ENCODE results near the gene SMAD6. TPM values are rescaled to one million over a fixed set of nuclear protein-coding genes. Genes with fewer than 3 reads are reported as not detected.

Gene SMAD6
- total RNA-seq, 1 experiment from 2014 or later: 6.6 TPM

GRCh38 chr15:66662522-66662921, 39.5 kb upstream of the SMAD6 start:
- ATAC-seq (no peak), DNase-seq (ENCODE audit: low read depth, low spot score) (no peak)
- ChIA-PET CTCF (interaction anchor here (1.3 kb wide), 1 partner anchor 190 kb away, joined by 3 read pairs; no protein-coding TSS in a partner anchor), RAD21 (ENCODE audit: low non-redundant PET in 1 of 2, low total read pairs in 2 of 2, uncharacterized antibody in 2 of 2, unreplicated experiment in 2 of 2) (no interaction called here), POLR2A (no interaction called here)
- H3K9me3 ChIP-seq (ENCODE audit: control insufficient read depth in 1 of 2, insufficient read depth in 1 of 2, low read depth in 1 of 2, low read length in 2 of 2): no peaks in the 10 kb centered on the region
- no TSS peak for BruUV-seq (replicated peaks)
- no peaks in the 10 kb centered on the region for H3K36me3 ChIP-seq (ENCODE audit: control insufficient read depth in 1 of 2, insufficient read depth in 2 of 2, low read length in 2 of 2)
- no peaks in the 10 kb centered on the region for H4K20me1 ChIP-seq (ENCODE audit: insufficient read depth)
- H3K4me3 ChIP-seq (replicated peaks in 1 of 2; ENCODE audit: low read depth in 1 of 2, low read length in 2 of 2): no peak overlapping the region
- H3K4me1 ChIP-seq (ENCODE audit: control insufficient read depth in 1 of 2, insufficient read depth in 2 of 2, low read length in 2 of 2): no peaks in the 10 kb centered on the region
- no peak overlapping the region for H3K4me2 ChIP-seq (ENCODE audit: low read length)
- intact Hi-C loops (cut with micrococcal nuclease): no loop called here
- H3K9ac ChIP-seq (ENCODE audit: low read length): no peak overlapping the region
- no peak overlapping the region for H3K27ac ChIP-seq (ENCODE audit: low read depth, low read length)
- H3K27me3 ChIP-seq (ENCODE audit: insufficient read depth, low read length): no peaks in the 10 kb centered on the region
- no peaks in the 10 kb centered on the region for H3K9me2 ChIP-seq (ENCODE audit: insufficient read depth)
- H3K79me2 ChIP-seq (ENCODE audit: insufficient read depth, low read length): no peaks in the 10 kb centered on the region
- TF ChIP-seq ZBTB33 (IDR thresholded peaks at IDR 0.05; ENCODE audit: extremely low read depth, insufficient replicate concordance, low read length): no peak
- no peak for TF ChIP-seq SP1 (IDR thresholded peaks at IDR 0.05; ENCODE audit: low read depth)
- no peak for TF ChIP-seq MAX (IDR thresholded peaks at IDR 0.05)
- TF ChIP-seq REST (IDR thresholded peaks at IDR 0.05; ENCODE audit: low read depth): no peak
- TF ChIP-seq YY1 (IDR thresholded peaks at IDR 0.05; ENCODE audit: extremely low read depth, insufficient replicate concordance, low read depth, low read length): no peak
- no peak for TF ChIP-seq ATF3 (IDR thresholded peaks at IDR 0.05)
- no peak for TF ChIP-seq CEBPB (IDR thresholded peaks at IDR 0.05; ENCODE audit: low read depth)
- no peak for TF ChIP-seq POLR2A (IDR thresholded peaks at IDR 0.05; ENCODE audit: borderline replicate concordance, extremely low read depth, insufficient read depth, insufficient read length)
- TF ChIP-seq JUND (IDR thresholded peaks at IDR 0.05): no peak
- TF ChIP-seq TCF7L2 (IDR thresholded peaks at IDR 0.05; ENCODE audit: borderline replicate concordance, extremely low read depth, insufficient read depth, insufficient read length): no peak
- TF ChIP-seq SRF (IDR thresholded peaks at IDR 0.05; ENCODE audit: low read depth): no peak
- TF ChIP-seq EZH2 (IDR thresholded peaks at IDR 0.05): no peak
- TF ChIP-seq ZFX (IDR thresholded peaks at IDR 0.05): no peak
- TF ChIP-seq EZH2phosphoT487 (IDR thresholded peaks at IDR 0.05; ENCODE audit: borderline replicate concordance): no peak
- no peak for TF ChIP-seq CTCF (IDR thresholded peaks at IDR 0.05 in 2 of 3, conservative IDR thresholded peaks at IDR 0.05 in 1 of 3; ENCODE audit: borderline replicate concordance in 1 of 3, insufficient read depth in 1 of 3, low read depth in 2 of 3, low read length in 2 of 3)
- no peak overlapping the region for H2AFZ ChIP-seq (ENCODE audit: low read depth, low read length, poor library complexity, severe bottlenecking)

All from HCT116 (cell line).